Mesendoderm (in vitro differentiated cells): ENCODE measurements around the gene C3orf18.
"Not testable (repeated sequence)": the region's sequence is repeated elsewhere in the genome, so short reads cannot be mapped to it uniquely, and the experiment has no call there.

Source experiments
- DNase-seq: peaks from one replicate; pipeline ENCODE4 v3.0.0; 2013
- H2AK5ac ChIP-seq: 2 replicates; pipeline ENCODE4 v1.6.1; 2013; ENCODE audit warnings: low read length, inconsistent platforms
- H2BK120ac ChIP-seq: 2 replicates; pipeline ENCODE4 v1.6.1; 2013; ENCODE audit warnings: low read depth, mild to moderate bottlenecking, low read length, moderate library complexity, mixed read lengths
- H2BK15ac ChIP-seq: replicated peaks from 2 replicates; pipeline ENCODE4 v1.6.1; 2013; ENCODE audit warnings: low read depth, mild to moderate bottlenecking, moderate library complexity
- H2BK5ac ChIP-seq: 2 replicates; pipeline ENCODE4 v1.6.1; 2013; ENCODE audit warnings: low read length, inconsistent platforms
- H3K18ac ChIP-seq: 2 replicates; pipeline ENCODE4 v1.6.1; 2013; ENCODE audit warnings: mild to moderate bottlenecking, low read length, mixed read lengths
- H3K23ac ChIP-seq: one replicate; pipeline ENCODE4 v1.6.1; 2013; ENCODE audit warnings: low read length
- H3K27ac ChIP-seq: 2 replicates; pipeline ENCODE4 v1.5.1; 2013; ENCODE audit warnings: low read depth, mild to moderate bottlenecking, inconsistent platforms, low read length, moderate library complexity
- H3K27me3 ChIP-seq: 2 replicates; pipeline ENCODE4 v1.6.1; 2013; ENCODE audit warnings: low read length, control low read depth, mild to moderate bottlenecking, inconsistent platforms; ENCODE audit not compliant: insufficient read depth, poor library complexity
- H3K36me3 ChIP-seq: 2 replicates; pipeline ENCODE4 v1.6.1; 2013; ENCODE audit warnings: low read length, inconsistent platforms; ENCODE audit not compliant: control insufficient read depth, insufficient read depth
- H3K4ac ChIP-seq: one replicate; pipeline ENCODE4 v1.6.1; 2013; ENCODE audit warnings: low read depth, mild to moderate bottlenecking, low read length, moderate library complexity
- H3K4me1 ChIP-seq: 2 replicates; pipeline ENCODE4 v1.6.1; 2013; ENCODE audit warnings: low read depth, low read length, inconsistent platforms; ENCODE audit not compliant: control insufficient read depth
- H3K4me2 ChIP-seq: 2 replicates; pipeline ENCODE4 v1.6.1; 2013; ENCODE audit warnings: low read length
- H3K4me3 ChIP-seq: 2 replicates; pipeline ENCODE4 v1.5.1; 2013; ENCODE audit warnings: mild to moderate bottlenecking, low read length
- H3K56ac ChIP-seq: one replicate; pipeline ENCODE4 v1.6.1; 2013; ENCODE audit warnings: low read length
- H3K79me1 ChIP-seq: 2 replicates; pipeline ENCODE4 v1.6.1; 2013; ENCODE audit warnings: low read length, inconsistent platforms
- H3K79me2 ChIP-seq: 2 replicates; pipeline ENCODE4 v1.6.1; 2013; ENCODE audit warnings: mild to moderate bottlenecking, low read length; ENCODE audit not compliant: control insufficient read depth, insufficient read depth
- H3K9ac ChIP-seq: 2 replicates; pipeline ENCODE4 v1.6.1; 2013; ENCODE audit warnings: low read length, inconsistent platforms
- H4K5ac ChIP-seq: one replicate; pipeline ENCODE4 v1.6.1; 2013; ENCODE audit warnings: low read length
- H4K8ac ChIP-seq: one replicate; pipeline ENCODE4 v1.6.1; 2013; ENCODE audit warnings: low read depth, mild to moderate bottlenecking, control low read depth, low read length, moderate library complexity
- WGBS: extraction: QIAGEN DNeasy Blood & Tissue Kit; methylation state at CpG from one replicate; pipeline ENCODE4 v1.1.7; 2013; ENCODE audit warnings: low lambda C conversion rate, missing lambda C conversion rate; ENCODE audit not compliant: insufficient coverage; ENCODE audit errors: extremely low coverage; 5-methylcytosine and 5-hydroxymethylcytosine counted together

The C3orf18 gene

GRCh38 chr3:50517721-50518206 is 49.8 kb downstream of the C3orf18 start:
- Histone ChIP-seq H2BK5ac (no peak overlapping the region), H3K79me2 (no peaks in the 10 kb centered on the region), H3K23ac (peak overlapping the region; percentile 26), H3K27ac (peak overlapping the region; percentile 71), H3K18ac (no peak overlapping the region), H3K9ac (peak overlapping the region; percentile 66), H3K4ac (peak overlapping the region; percentile 17), H3K4me3 (no peak overlapping the region), H3K56ac (peak overlapping the region; percentile 91), H3K36me3 (no peaks in the 10 kb centered on the region), H2AK5ac (peak overlapping the region; percentile 99), H3K4me2 (no peak overlapping the region), H2BK120ac (no peak overlapping the region), H4K8ac (no peak overlapping the region), H3K79me1 (no peaks in the 10 kb centered on the region), H2BK15ac (no peak overlapping the region), H4K5ac (no peak overlapping the region), H3K27me3 (no peaks in the 10 kb centered on the region), H3K4me1 (peaks cover 23% of the 10 kb centered on the region)
- DNase-seq: no peak
- WGBS: no CpG with 5 or more reads among the region's 4 CpGs

- H3K4me3 ChIP-seq: no peak overlapping the region
These were observed 51.1 kb downstream of the C3orf18 start for GRCh38 chr3:50516440-50516871.

DNA sequence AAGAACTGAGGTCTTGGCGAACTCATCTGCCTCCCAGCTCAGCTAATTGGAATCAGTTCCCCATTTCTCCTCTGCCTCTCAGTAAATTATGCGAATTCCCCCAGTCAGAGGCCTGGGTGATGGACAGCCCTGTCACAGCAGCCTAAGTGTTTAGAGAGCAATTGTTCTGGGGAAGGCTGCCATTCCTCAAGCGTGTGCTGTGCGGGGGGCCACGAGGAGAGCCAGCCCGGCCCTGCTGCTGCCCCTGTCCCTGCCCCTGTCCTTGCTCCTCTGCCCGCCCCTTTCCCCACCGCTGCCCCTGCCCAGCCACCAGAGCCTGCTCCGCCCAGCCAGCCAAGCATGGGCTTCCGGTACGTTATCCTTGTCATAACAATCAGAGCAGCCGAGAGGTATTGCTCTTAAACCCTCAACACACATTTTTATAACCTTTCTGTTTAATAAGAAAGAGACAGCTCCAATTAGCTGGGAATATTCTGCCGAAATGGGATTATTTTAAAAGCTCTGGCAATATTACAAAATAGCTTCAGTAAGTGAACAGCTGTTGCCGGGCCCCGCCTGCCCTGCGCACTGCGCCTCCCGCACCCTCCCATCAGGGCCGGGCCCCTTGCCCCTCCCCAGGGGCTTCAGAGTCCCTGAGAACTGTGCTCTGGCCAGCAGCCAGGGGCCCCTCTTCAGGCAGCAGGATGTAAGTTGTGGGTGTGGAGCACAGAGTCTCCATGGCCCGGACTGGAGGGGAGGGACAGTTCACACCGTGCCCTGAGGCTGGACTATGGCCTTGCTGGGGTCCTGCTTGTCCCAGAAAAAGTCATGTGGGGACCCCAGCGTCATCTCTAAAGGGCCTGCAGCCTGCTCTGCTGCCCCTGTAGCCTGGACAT is 51.7 kb downstream of the C3orf18 start:
- Histone ChIP-seq H4K5ac (no peak overlapping the region), H2BK120ac (no peak overlapping the region), H3K79me1 (no peaks in the 10 kb centered on the region), H3K56ac (peak overlapping the region; percentile 91), H3K4me3 (no peak overlapping the region), H2BK5ac (peak overlapping the region; percentile 98), H3K4me1 (peaks cover 17% of the 10 kb centered on the region), H2BK15ac (no peak overlapping the region), H4K8ac (no peak overlapping the region), H3K9ac (peak overlapping the region; percentile 73), H3K36me3 (no peaks in the 10 kb centered on the region), H3K18ac (peak overlapping the region; percentile 71), H2AK5ac (no peak overlapping the region), H3K79me2 (no peaks in the 10 kb centered on the region), H3K27ac (peak overlapping the region; percentile 94), H3K23ac (no peak overlapping the region), H3K4ac (no peak overlapping the region), H3K4me2 (peak overlapping the region; percentile 37), H3K27me3 (no peaks in the 10 kb centered on the region)
- peak; percentile 95 for DNase-seq
- no CpG with 5 or more reads among the region's 22 CpGs for WGBS

More at GRCh38 chr3:50516440-50516871, 51.1 kb downstream of the C3orf18 start:
- Histone ChIP-seq H2AK5ac (peak overlapping the region; percentile 99), H2BK120ac (no peak overlapping the region), H2BK15ac (no peak overlapping the region), H3K4me1 (peaks cover 18% of the 10 kb centered on the region), H3K27ac (peak overlapping the region; percentile 94), H3K27me3 (no peaks in the 10 kb centered on the region), H4K5ac (no peak overlapping the region), H3K23ac (no peak overlapping the region), H3K4me2 (peak overlapping the region; percentile 37), H4K8ac (no peak overlapping the region), H3K9ac (peak overlapping the region; percentile 73), H3K79me1 (no peaks in the 10 kb centered on the region), H3K79me2 (no peaks in the 10 kb centered on the region), H3K56ac (peak overlapping the region; percentile 91), H3K36me3 (no peaks in the 10 kb centered on the region), H2BK5ac (peak overlapping the region; percentile 98), H3K4ac (peak overlapping the region; percentile 44), H3K18ac (peak overlapping the region; percentile 56)
- WGBS: no CpG with 5 or more reads among the region's 4 CpGs
- DNase-seq: peak; percentile 92

- no CpG with 5 or more reads among the region's 8 CpGs for WGBS
- H2BK5ac ChIP-seq, H3K79me2 ChIP-seq, H2BK15ac ChIP-seq, H2BK120ac ChIP-seq, H4K5ac ChIP-seq, H4K8ac ChIP-seq, H3K9ac ChIP-seq, H2AK5ac ChIP-seq, H3K79me1 ChIP-seq, DNase-seq, H3K4me3 ChIP-seq, H3K36me3 ChIP-seq, H3K23ac ChIP-seq, H3K4me2 ChIP-seq, H3K27me3 ChIP-seq, H3K4ac ChIP-seq, H3K27ac ChIP-seq, H3K18ac ChIP-seq, H3K56ac ChIP-seq: not testable (repeated sequence)
- H3K4me1 ChIP-seq: peaks cover 15% of the 10 kb centered on the region
These were observed 54.6 kb downstream of the C3orf18 start for GRCh38 chr3:50512908-50513307.

- Histone ChIP-seq H2AK5ac (no peak overlapping the region), H4K8ac (no peak overlapping the region), H3K4me2 (no peak overlapping the region), H3K4ac (no peak overlapping the region), H3K56ac (no peak overlapping the region), H3K9ac (no peak overlapping the region), H2BK120ac (no peak overlapping the region), H3K27ac (no peak overlapping the region), H3K36me3 (no peaks in the 10 kb centered on the region), H3K27me3 (no peaks in the 10 kb centered on the region), H2BK15ac (no peak overlapping the region), H3K79me1 (no peaks in the 10 kb centered on the region), H3K79me2 (no peaks in the 10 kb centered on the region), H3K18ac (no peak overlapping the region), H3K4me1 (peaks cover 14% of the 10 kb centered on the region), H3K23ac (no peak overlapping the region), H4K5ac (no peak overlapping the region), H3K4me3 (no peak overlapping the region), H2BK5ac (no peak overlapping the region)
- no CpG with 5 or more reads among the region's 3 CpGs for WGBS
- DNase-seq: no peak
These were observed 55.4 kb downstream of the C3orf18 start for GRCh38 chr3:50512131-50512530.
